NCI-H510A treated with DMSO at 0.1 percent for 48 hours (cell line): Measurements from ENCODE around the gene ESR1.

ENCODE experiments used
- DNase-seq: peaks from one replicate; lab custom pipeline; 2025; lab: John Stamatoyannopoulos, UW

Gene ESR1

GRCh38 chr6:152176268-152176667, 368.8 kb downstream of the ESR1 start:
- DNase-seq = no peak
